Measurements from ENCODE around the gene MRPL34.
"Not testable (repeated sequence)": the region's sequence is repeated elsewhere in the genome, so short reads cannot be mapped to it uniquely, and the experiment has no call there.

MRPL34 gene

GRCh38 chr19:17305517-17306284, at the start of gene MRPL34:
Gene MRPL34, plus strand, starts transcription at chr19:17305872. Its CDS starts 21 bp downstream, at chr19:17305893.
- DNase-seq, result peak; percentile 98

GRCh38 chr19:17256130-17256529, 49.5 kb upstream of the MRPL34 start:
- no peak for DNase-seq

- DNase-seq, result no peak
These were observed 46.4 kb upstream of the MRPL34 start for GRCh38 chr19:17259118-17259780.

- DNase-seq, result no peak
These were observed 45.7 kb upstream of the MRPL34 start for GRCh38 chr19:17259934-17260333.

- peak; percentile 78 for DNase-seq
These were observed 44.8 kb upstream of the MRPL34 start for GRCh38 chr19:17260842-17261325.

- DNase-seq, result no peak
These were observed 43.1 kb upstream of the MRPL34 start for GRCh38 chr19:17262557-17262956.

- no peak for DNase-seq
These were observed 41.7 kb upstream of the MRPL34 start for GRCh38 chr19:17263712-17264640.

GRCh38 chr19:17264641-17264979, 41.1 kb upstream of the MRPL34 start, which contains the start of gene USHBP1:
Gene USHBP1, minus strand, starts transcription at chr19:17264745. Its CDS starts 446 bp downstream, at chr19:17264299.
- DNase-seq, result no peak

GRCh38 chr19:17266026-17266425, 39.6 kb upstream of the MRPL34 start:
- DNase-seq, result no peak

GRCh38 chr19:17266589-17266974, 39.1 kb upstream of the MRPL34 start:
- DNase-seq, result no peak

- DNase-seq, result peak; percentile 95
These were observed 38.5 kb upstream of the MRPL34 start, which contains the start of gene BABAM1 for GRCh38 chr19:17266975-17267788. Gene BABAM1, plus strand, starts transcription at chr19:17267443. Its CDS starts 1,364 bp downstream, at chr19:17268807.

GRCh38 chr19:17268754-17269153, 36.9 kb upstream of the MRPL34 start:
- no peak for DNase-seq

- not testable (repeated sequence) for DNase-seq
These were observed 30.8 kb upstream of the MRPL34 start for GRCh38 chr19:17274892-17275291.

GRCh38 chr19:17275441-17276175, 30.1 kb upstream of the MRPL34 start:
- no peak for DNase-seq

GRCh38 chr19:17279436-17279835, 26.2 kb upstream of the MRPL34 start:
- no peak for DNase-seq

- no peak for DNase-seq
These were observed 24.0 kb upstream of the MRPL34 start, which contains the start of gene ANKLE1 for GRCh38 chr19:17281391-17282304. Gene ANKLE1, plus strand, starts transcription at chr19:17281901. Its CDS starts 20 bp downstream, at chr19:17281921.

GRCh38 chr19:17282488-17283125, 23.1 kb upstream of the MRPL34 start:
- DNase-seq, result peak; percentile 23

GRCh38 chr19:17283504-17283996, 22.1 kb upstream of the MRPL34 start:
- no peak for DNase-seq

GRCh38 chr19:17285415-17286135, 20.1 kb upstream of the MRPL34 start:
- DNase-seq, result no peak
